HepG2 (cell line): ENCODE measurements around the gene PTK7. TPM values are rescaled to one million over a fixed set of nuclear protein-coding genes. Genes with fewer than 3 reads are reported as not detected.
A peak's percentile ranks its signal among the peaks of the same experiment; 100 is the strongest.

Source experiments
- CC2D1A ChIP-seq: sonication (generic); formaldehyde crosslinking; IDR thresholded peaks from 2 replicates; pipeline ENCODE4 v1.8.1; 2023; ENCODE audit warnings: mild to moderate bottlenecking, missing genetic modification reagents
- CSRNP1 ChIP-seq: sonication (generic); formaldehyde crosslinking; IDR thresholded peaks from 2 replicates; pipeline ENCODE4 v1.8.1; 2023; ENCODE audit warnings: mild to moderate bottlenecking, missing genetic modification reagents
- GLI4 ChIP-seq: sonication (generic); formaldehyde crosslinking; IDR thresholded peaks from 2 replicates; pipeline ENCODE4 v1.5.1; 2020; ENCODE audit warnings: missing genetic modification reagents, mild to moderate bottlenecking, moderate library complexity, borderline replicate concordance
- HNRNPL ChIP-seq: fragments of 200-400 bp; formaldehyde crosslinking; IDR thresholded peaks from 2 replicates; pipeline ENCODE4 v1.6.1; 2017; ENCODE audit warnings: mild to moderate bottlenecking, low read depth, low read length
- HOXA9 ChIP-seq: sonication (generic); formaldehyde crosslinking; IDR thresholded peaks from 2 replicates; pipeline ENCODE4 v1.8.1; 2022; ENCODE audit warnings: missing genetic modification reagents, mild to moderate bottlenecking, moderate library complexity, borderline replicate concordance
- MYPOP ChIP-seq: sonication (generic); formaldehyde crosslinking; IDR thresholded peaks from 2 replicates; pipeline ENCODE4 v1.8.1; 2023; ENCODE audit warnings: mild to moderate bottlenecking, moderate library complexity, missing genetic modification reagents
- POGK ChIP-seq: sonication (generic); formaldehyde crosslinking; conservative IDR thresholded peaks from 2 replicates; pipeline ENCODE4 v1.8.0; 2022; ENCODE audit warnings: mild to moderate bottlenecking, moderate library complexity, missing genetic modification reagents
- REST ChIP-seq, 2 experiments: IDR thresholded peaks; 2 replicates each; pipeline ENCODE4 v1.6.1; 2011 to 2012; ENCODE audit warnings: low read length in 2 of 2, borderline replicate concordance in 1 of 2, low read depth in 1 of 2, mild to moderate bottlenecking in 1 of 2, moderate library complexity in 1 of 2
- SUZ12 ChIP-seq: fragments of 150-350 bp; IDR thresholded peaks from 2 replicates; pipeline ENCODE4 v1.6.1; 2014; ENCODE audit warnings: low read depth, low read length
- U2AF2 ChIP-seq: fragments of 200-400 bp; formaldehyde crosslinking; IDR thresholded peaks from 2 replicates; pipeline ENCODE4 v1.6.1; 2017; ENCODE audit warnings: low read depth, mild to moderate bottlenecking, low read length
- ZFP62 ChIP-seq: sonication (generic); formaldehyde crosslinking; IDR thresholded peaks from 2 replicates; pipeline ENCODE4 v1.4.0; 2020; ENCODE audit warnings: missing genetic modification reagents
- ZNF207 ChIP-seq: fragments of 450-650 bp; IDR thresholded peaks from 2 replicates; pipeline ENCODE4 v1.6.1; 2016; ENCODE audit warnings: antibody characterized with exemption, borderline replicate concordance
- ZNF333 ChIP-seq: sonication (generic); formaldehyde crosslinking; IDR thresholded peaks from 2 replicates; pipeline ENCODE4 v1.4.0; 2020; ENCODE audit warnings: mild to moderate bottlenecking, missing genetic modification reagents, borderline replicate concordance
- ZNF597 ChIP-seq: sonication (generic); formaldehyde crosslinking; IDR thresholded peaks from 2 replicates; pipeline ENCODE4 v1.5.0; 2020; ENCODE audit warnings: missing genetic modification reagents
- ZNF761 ChIP-seq: sonication (generic); formaldehyde crosslinking; conservative IDR thresholded peaks from 2 replicates; pipeline ENCODE4 v1.4.0; 2020; ENCODE audit warnings: mild to moderate bottlenecking, missing genetic modification reagents
- ZSCAN12 ChIP-seq: sonication (generic); formaldehyde crosslinking; IDR thresholded peaks from 2 replicates; pipeline ENCODE4 v1.9.0; 2021; ENCODE audit warnings: mild to moderate bottlenecking, missing genetic modification reagents
- ZSCAN25 ChIP-seq: sonication (generic); formaldehyde crosslinking; IDR thresholded peaks from 2 replicates; pipeline ENCODE4 v1.8.0; 2022; ENCODE audit warnings: mild to moderate bottlenecking, missing genetic modification reagents
- polyA plus RNA-seq, 8 experiments: library from polyadenylated mRNA; depleted of rRNA in 3 of 8; stranded (reverse) in 7 of 8; unstranded in 1 of 8; fragments of >200 nt; fragmentation: Illumina TruSeq in 4 of 8; extraction: Trizol in 4 of 8; gene quantifications; 2 replicates each; pipeline versions ENCODE4 v1.2.1 to v1.2.3, GENCODE V29; 2011 to 2016; ENCODE audit warnings: low read depth in 4 of 8, missing spikeins in 1 of 8, mixed read lengths in 1 of 8; ENCODE audit not compliant: insufficient read depth in 1 of 8
- total RNA-seq, 5 experiments: library from RNA; depleted of rRNA; stranded (reverse); fragments of >200 nt; fragmentation: Illumina TruSeq; extraction: Trizol; gene quantifications; 2 replicates each; pipeline ENCODE4 v1.2.3, GENCODE V29; 2016; ENCODE audit warnings: low read depth in 1 of 5

The PTK7 gene
- total and polyA plus RNA-seq, 2 of the 13 experiments (the other 11 are each of a cell fraction or from before 2014, with no cell fraction given) = 98.5 to 99.8 TPM

- TF ChIP-seq ZNF333 (no peak), MYPOP (CRISPR knock-in tag) (peak; percentile 81), SUZ12 (no peak), ZFP62 (CRISPR knock-in tag) (no peak), ZSCAN25 (CRISPR knock-in tag) (no peak), CC2D1A (CRISPR knock-in tag) (no peak), REST (IDR thresholded peaks at IDR 0.05; ENCODE audit: borderline replicate concordance in 1 of 2, low read depth in 1 of 2, low read length in 2 of 2) (0 out of 4 replicates have a peak, but pooled peaks of 1 of the 2 experiments have one; percentile 19), ZNF597 (CRISPR knock-in tag) (no peak), CSRNP1 (CRISPR knock-in tag) (no peak), GLI4 (peak; percentile 6; the same call in 1 of the 2 replicates), HNRNPL (peak; percentile 81), POGK (CRISPR knock-in tag) (no peak), U2AF2 (no peak), HOXA9 (CRISPR knock-in tag) (no peak), ZNF761 (CRISPR knock-in tag) (peak; percentile 38), ZNF207 (no peak), ZSCAN12 (CRISPR knock-in tag) (no peak)
Observed at GRCh38 chr6:43076464-43077332, 584 bp downstream of the PTK7 start (continued).
